ENCODE results near the gene SHANK2.

Gene SHANK2

DNA sequence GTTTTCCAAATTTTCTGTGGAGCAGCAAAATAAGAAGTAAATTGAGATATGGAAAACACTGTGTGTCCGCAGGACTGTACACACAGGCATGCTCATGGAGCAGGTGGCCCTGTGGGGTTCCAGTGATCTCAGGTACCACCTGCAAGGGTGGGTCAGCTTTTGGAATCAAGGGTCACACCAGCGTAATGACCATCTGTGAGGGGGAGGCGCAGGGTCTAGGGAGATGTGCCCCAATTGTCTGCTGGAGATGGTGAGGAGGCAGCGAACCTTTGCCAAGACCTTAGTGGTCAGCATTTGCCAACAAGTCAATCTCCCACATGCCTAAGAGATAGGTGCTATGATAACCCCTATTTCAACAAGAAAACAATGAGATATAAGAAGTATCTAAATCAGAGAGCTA is 49.4 kb downstream of the SHANK2 start:
- no peak overlapping the region for H3K18ac ChIP-seq (ENCODE audit: low read length)
- H4K8ac ChIP-seq (ENCODE audit: low read depth, low read length), result no peak overlapping the region
- H3K4ac ChIP-seq (ENCODE audit: low read length), result no peak overlapping the region
- no peak overlapping the region for H2BK5ac ChIP-seq (ENCODE audit: low read length)
- H2BK15ac ChIP-seq (ENCODE audit: low read length), result peak overlapping the region; percentile 46
- H3K14ac ChIP-seq (ENCODE audit: low read length), result no peak overlapping the region
- peak overlapping the region; percentile 59 for H2AK5ac ChIP-seq (ENCODE audit: low read depth, low read length)
- no peaks in the 10 kb centered on the region for H3K36me3 ChIP-seq (replicated peaks in 1 of 2; ENCODE audit: control insufficient read depth in 2 of 2, insufficient read depth in 2 of 2, low read length in 2 of 2)
- H3K9ac ChIP-seq (ENCODE audit: low read depth, low read length, poor library complexity), result no peak overlapping the region
- H3K27ac ChIP-seq (replicated peaks; ENCODE audit: low read length), result no peak overlapping the region
- H4K91ac ChIP-seq (ENCODE audit: low read depth, low read length, poor library complexity), result no peak overlapping the region
- no peaks in the 10 kb centered on the region for H3K9me3 ChIP-seq (replicated peaks in 1 of 2; ENCODE audit: control insufficient read depth in 2 of 2, insufficient read depth in 1 of 2, low read depth in 1 of 2, low read length in 2 of 2)
- H3K4me3 ChIP-seq (ENCODE audit: low read length in 2 of 2), result no peak overlapping the region
- peaks cover 0 to 6% of the 10 kb centered on the region in 2 donors for H3K4me1 ChIP-seq (ENCODE audit: control insufficient read depth in 2 of 2, insufficient read depth in 1 of 2, low read depth in 1 of 2, low read length in 2 of 2)
- no peak overlapping the region for H2BK120ac ChIP-seq (ENCODE audit: low read depth, low read length)
- H2BK12ac ChIP-seq (ENCODE audit: low read length), result peak overlapping the region; percentile 48
- DNase-seq (ENCODE audit: low spot score), result no peak
- H3K79me1 ChIP-seq (ENCODE audit: low read depth, low read length), result no peaks in the 10 kb centered on the region
- peak overlapping the region; percentile 56 for H3K23ac ChIP-seq (ENCODE audit: low read depth, low read length, poor library complexity)
- no peak overlapping the region for H3K4me2 ChIP-seq (ENCODE audit: insufficient read depth, low read length, poor library complexity, severe bottlenecking)
- H3K27me3 ChIP-seq (ENCODE audit: control insufficient read depth in 3 of 3, insufficient read depth in 3 of 3, low read depth in 1 of 3, low read length in 3 of 3), result no peaks in the 10 kb centered on the region
- H2AFZ ChIP-seq (ENCODE audit: low read length), result no peak overlapping the region
- no CpG with 5 or more reads among the region's 4 CpGs for WGBS, 2 donors (ENCODE audit: extremely low coverage in 2 of 2, insufficient read length in 2 of 2, insufficient replicate concordance in 1 of 2)

DNA sequence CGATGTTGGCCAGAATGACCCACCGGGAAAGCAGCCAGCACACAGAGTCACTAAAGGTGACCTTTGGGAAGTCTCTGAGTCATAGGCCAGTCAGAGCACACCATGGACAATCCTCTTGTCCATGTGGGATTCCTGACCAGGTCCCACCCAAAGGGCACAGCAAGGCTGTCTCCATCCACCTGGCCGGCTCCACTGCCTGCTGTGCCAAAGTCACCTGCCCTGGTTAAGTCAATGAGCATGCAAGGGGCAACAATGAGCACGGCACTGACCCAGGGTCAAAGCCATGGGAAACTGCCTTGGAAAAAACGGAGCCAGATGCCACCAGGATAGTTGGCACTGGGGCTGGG is 49.8 kb downstream of the SHANK2 start:
- Histone ChIP-seq H3K79me1 (ENCODE audit: low read depth, low read length) (no peaks in the 10 kb centered on the region), H3K9ac (ENCODE audit: low read depth, low read length, poor library complexity) (no peak overlapping the region), H4K91ac (ENCODE audit: low read depth, low read length, poor library complexity) (no peak overlapping the region), H3K4me1 (ENCODE audit: control insufficient read depth in 2 of 2, insufficient read depth in 1 of 2, low read depth in 1 of 2, low read length in 2 of 2) (peaks cover 0 to 6% of the 10 kb centered on the region in 2 donors), H3K36me3 (replicated peaks in 1 of 2; ENCODE audit: control insufficient read depth in 2 of 2, insufficient read depth in 2 of 2, low read length in 2 of 2) (no peaks in the 10 kb centered on the region), H3K14ac (ENCODE audit: low read length) (no peak overlapping the region), H2BK15ac (ENCODE audit: low read length) (peak overlapping the region; percentile 46), H3K27me3 (ENCODE audit: control insufficient read depth in 3 of 3, insufficient read depth in 3 of 3, low read depth in 1 of 3, low read length in 3 of 3) (no peaks in the 10 kb centered on the region), H2AK5ac (ENCODE audit: low read depth, low read length) (peak overlapping the region; percentile 59), H3K4ac (ENCODE audit: low read length) (no peak overlapping the region), H2BK120ac (ENCODE audit: low read depth, low read length) (no peak overlapping the region), H3K4me3 (ENCODE audit: low read length in 2 of 2) (no peak overlapping the region), H2AFZ (ENCODE audit: low read length) (no peak overlapping the region), H4K8ac (ENCODE audit: low read depth, low read length) (no peak overlapping the region), H3K18ac (ENCODE audit: low read length) (peak overlapping the region; percentile 33), H2BK12ac (ENCODE audit: low read length) (no peak overlapping the region), H3K23ac (ENCODE audit: low read depth, low read length, poor library complexity) (peak overlapping the region; percentile 10), H2BK5ac (ENCODE audit: low read length) (no peak overlapping the region), H3K27ac (replicated peaks; ENCODE audit: low read length) (no peak overlapping the region), H3K4me2 (ENCODE audit: insufficient read depth, low read length, poor library complexity, severe bottlenecking) (no peak overlapping the region), H3K9me3 (replicated peaks in 1 of 2; ENCODE audit: control insufficient read depth in 2 of 2, insufficient read depth in 1 of 2, low read depth in 1 of 2, low read length in 2 of 2) (no peaks in the 10 kb centered on the region)
- no CpG with 5 or more reads among the region's 5 CpGs for WGBS, 2 donors (ENCODE audit: extremely low coverage in 2 of 2, insufficient read length in 2 of 2, insufficient replicate concordance in 1 of 2)
- no peak for DNase-seq (ENCODE audit: low spot score)
